Smooth muscle cell of the brain vasculature (primary cell): Measurements from ENCODE around the gene HMGXB4.

Source experiments
- DNase-seq: peaks from one replicate; pipeline ENCODE4 v3.0.0-alpha.2; 2012; ENCODE audit warnings: low read depth, low spot score

Gene HMGXB4

GRCh38 chr22:35326854-35327562, 69.7 kb downstream of the HMGXB4 start:
- DNase-seq: no peak

GRCh38 chr22:35327690-35328471, 70.6 kb downstream of the HMGXB4 start:
- no peak for DNase-seq

DNA sequence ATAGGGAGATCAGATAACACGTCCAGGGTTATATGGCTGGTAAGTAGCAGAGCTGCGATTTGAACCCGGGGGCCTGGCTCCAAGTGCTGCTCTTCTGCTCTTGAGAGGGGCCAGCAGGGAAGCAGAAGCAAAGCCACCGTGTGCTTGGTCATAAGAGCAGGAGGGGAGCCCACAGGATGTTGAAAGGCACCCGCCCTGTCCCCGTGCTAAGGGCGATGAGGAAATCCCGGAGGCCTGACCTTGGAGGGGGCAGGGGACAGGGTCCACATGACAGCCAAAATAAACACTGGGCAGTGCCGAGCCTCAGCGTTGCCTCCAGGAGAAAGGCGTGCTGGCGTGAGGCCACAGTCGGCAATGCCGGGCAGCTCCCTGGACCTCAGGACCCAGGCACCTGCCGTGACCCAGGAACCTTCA, 71.2 kb downstream of the HMGXB4 start:
- no peak for DNase-seq

DNA sequence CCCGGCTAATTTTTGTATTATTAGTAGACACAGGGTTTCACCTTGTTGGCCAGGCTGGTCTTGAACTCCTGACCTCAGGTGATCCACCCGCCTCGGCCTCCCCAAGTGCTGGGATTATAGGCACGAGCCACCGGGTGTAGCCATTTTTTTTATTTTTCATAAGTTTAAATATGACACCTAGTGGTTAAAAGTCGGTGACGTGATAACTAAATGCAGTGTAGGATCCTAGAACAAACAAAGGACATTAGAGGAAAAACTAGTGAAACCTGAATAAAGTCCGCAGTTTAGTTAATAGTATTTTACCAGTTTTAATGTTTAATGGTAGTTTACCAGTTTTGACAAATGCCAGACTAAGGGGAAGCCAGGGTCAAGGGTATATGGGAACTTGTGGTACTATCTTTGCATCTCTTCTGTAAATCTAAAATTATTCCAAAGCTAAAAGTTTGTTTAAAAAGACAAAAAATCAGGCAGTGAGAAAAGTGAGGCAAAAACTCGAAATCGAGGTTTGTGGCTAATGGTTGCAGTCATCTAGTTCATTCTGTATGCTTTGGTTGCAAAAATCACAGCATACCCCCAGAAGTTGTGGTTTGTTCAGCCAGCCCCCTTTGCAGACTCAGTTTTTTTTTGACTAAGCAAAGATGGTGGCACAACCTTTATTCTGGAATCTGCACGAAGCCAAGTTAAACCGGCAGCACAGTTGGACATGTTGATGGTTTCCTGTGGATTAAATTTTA, 72.0 kb downstream of the HMGXB4 start:
- DNase-seq: no peak

DNA sequence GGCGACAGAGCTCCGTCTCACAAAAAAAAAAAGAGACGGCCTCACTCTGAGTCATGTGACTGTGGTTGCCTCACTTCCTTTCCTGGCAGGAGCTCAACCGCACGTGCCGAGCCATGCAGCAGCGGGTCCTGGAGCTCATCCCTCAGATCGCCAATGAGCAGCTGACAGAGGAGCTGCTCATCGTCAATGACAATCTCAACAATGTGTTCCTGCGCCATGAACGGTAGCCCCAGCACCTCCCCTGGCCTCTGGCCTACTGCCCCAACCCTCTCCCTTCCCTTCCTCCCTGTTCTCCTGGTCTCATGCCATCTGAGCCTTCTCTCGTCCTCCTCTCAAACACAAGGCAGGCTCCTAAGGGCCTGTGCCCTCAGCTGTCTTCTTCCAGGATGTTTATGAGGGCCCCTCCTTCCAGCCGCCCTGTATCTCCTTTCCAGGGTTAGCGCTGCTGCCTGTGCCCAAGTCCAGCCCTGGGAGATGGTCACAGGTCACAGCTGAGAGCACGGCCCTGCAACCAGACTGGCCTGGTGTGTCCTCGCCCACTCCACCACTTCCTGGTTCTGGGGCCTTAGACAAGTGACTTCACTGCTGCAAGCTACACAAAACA, 73.1 kb downstream of the HMGXB4 start:
- DNase-seq: no peak

- DNase-seq: no peak
Measured at GRCh38 chr22:35332278-35332677, 75.0 kb downstream of the HMGXB4 start.

- DNase-seq: no peak
Measured at GRCh38 chr22:35333220-35333619, 75.9 kb downstream of the HMGXB4 start.

- no peak for DNase-seq
Measured at GRCh38 chr22:35334004-35334403, 76.7 kb downstream of the HMGXB4 start.

GRCh38 chr22:35335468-35335867, 78.2 kb downstream of the HMGXB4 start:
- no peak for DNase-seq

- no peak for DNase-seq
Measured at GRCh38 chr22:35335936-35336781, 78.9 kb downstream of the HMGXB4 start.

GRCh38 chr22:35337932-35338331, 80.6 kb downstream of the HMGXB4 start:
- no peak for DNase-seq

- DNase-seq: no peak
Measured at GRCh38 chr22:35341090-35341874, 84.0 kb downstream of the HMGXB4 start.

DNA sequence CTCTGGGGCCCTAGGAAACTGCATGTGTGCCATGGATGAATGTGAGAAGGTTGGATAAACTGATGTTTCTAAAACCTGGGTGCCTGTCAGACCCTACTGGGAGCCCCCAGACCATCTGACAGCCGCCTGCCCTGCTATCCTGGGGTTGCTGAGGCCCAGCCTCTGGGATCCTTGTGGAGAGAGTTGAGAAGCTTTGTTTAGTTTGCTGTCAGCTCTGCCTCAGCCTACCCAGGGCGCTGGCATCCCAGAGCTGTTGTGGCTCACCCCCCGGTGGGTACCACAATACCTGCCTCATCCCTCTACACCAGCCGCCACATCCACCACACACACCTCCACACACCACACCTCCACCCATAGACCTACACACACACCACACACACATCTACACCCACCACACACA, 85.1 kb downstream of the HMGXB4 start:
- DNase-seq: no peak

DNA sequence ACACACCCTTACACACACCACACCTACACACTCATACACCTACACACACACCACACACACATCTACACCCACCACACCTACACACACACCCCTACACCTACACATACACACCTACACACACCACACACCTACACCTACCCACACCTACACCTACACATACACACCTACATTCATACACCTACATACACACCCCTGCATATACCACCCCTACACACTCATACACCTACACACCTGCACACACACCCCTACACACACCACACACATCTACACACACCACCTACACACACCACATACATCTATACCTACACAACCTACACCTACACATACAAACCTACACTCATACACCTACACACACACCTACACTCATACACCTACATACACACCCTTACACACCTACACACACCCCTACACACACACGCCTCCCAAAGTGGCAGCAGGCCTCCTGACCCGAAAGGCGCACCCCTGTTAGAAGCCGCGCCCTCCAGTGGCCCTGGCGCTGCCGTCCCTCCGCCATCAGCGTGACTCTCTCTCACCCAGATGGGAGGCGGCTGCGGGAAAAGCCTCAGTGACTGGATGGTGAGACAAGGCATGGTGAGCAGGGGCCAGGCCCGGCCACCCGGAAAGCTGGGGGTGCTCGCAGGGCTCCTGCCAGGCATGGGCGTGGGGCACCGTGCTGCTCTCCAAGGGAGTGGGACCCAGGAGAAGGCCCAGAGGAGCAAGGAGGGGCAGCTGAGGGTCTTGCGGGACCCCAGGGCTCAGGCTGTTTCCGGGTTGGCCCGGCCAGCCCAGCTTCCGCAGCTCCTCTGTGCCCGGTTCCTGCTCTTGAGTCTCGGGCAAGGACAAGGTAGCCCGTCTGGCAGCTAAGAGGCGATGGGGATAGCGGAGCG, 86.6 kb downstream of the HMGXB4 start:
- DNase-seq: no peak

DNA sequence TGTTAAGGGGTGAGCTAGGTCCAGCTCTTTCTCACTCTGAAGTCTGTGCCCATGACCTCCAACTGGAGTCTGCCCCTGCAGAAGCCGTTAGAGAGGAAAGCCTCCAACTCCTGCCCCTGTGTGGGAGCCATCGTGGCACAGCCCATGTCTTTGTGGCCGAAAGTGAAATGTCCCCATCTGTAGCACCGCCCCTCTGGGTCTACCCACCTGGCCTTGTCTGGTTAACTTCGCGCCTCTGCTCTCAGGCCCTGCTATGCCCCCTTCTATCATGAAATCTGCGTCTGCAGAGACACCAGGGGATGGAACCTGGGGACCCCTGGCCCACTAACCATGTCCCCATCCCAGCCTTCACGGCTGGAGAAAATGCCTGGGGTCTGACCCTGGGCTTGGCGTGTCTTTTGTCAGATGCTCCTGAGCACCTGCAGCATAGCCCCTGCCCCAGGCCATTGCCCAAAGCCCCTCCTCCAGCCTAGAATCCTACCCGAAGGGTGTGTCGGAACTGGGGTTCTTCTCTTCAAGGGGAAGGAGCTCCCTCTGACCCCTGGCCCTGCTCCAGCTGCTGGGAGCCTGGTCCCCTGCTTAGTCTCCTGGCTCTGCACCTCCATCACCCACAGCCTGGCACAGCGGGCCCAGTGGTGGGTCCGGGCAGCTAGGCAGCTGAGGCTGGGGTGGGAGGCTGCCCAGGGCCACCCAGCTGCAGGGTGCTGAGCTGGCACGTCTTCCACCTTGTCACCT, 87.8 kb downstream of the HMGXB4 start:
- DNase-seq: no peak
